Upper lobe of right lung (tissue), 1 donor: Measurements from ENCODE around the gene MAPK9. TPM values are rescaled to one million over a fixed set of nuclear protein-coding genes. Genes with fewer than 3 reads are reported as not detected.

Experiments
- ATAC-seq: fragments of 200-7000 bp; cut with Tn5 transposase; one replicate; pipeline ENCODE4 v1.9.1; 2020; ENCODE audit warnings: mild to moderate bottlenecking, moderate library complexity
- DNase-seq: peaks from one replicate; pipeline ENCODE4 v3.0.0-alpha.2; 2020
- H3K27ac ChIP-seq: fragments of 200-600 bp; one replicate; pipeline ENCODE4 v1.8.0; 2022
- H3K27me3 ChIP-seq: fragments of 200-600 bp; one replicate; pipeline ENCODE4 v1.8.0; 2022; ENCODE audit warnings: mild to moderate bottlenecking
- H3K36me3 ChIP-seq: fragments of 200-600 bp; one replicate; pipeline ENCODE4 v1.8.0; 2022
- H3K4me1 ChIP-seq: fragments of 200-600 bp; one replicate; pipeline ENCODE4 v1.8.0; 2022
- H3K4me3 ChIP-seq: fragments of 200-600 bp; one replicate; pipeline ENCODE4 v1.8.0; 2022; ENCODE audit warnings: mild to moderate bottlenecking
- H3K9me3 ChIP-seq: fragments of 200-600 bp; one replicate; pipeline ENCODE4 v1.8.0; 2022
- intact Hi-C: fragments of 100-400 bp; cut with DNase I; formaldehyde crosslinking; loops from one replicate; pipeline ENCODE4 v1.11.0; 2022
- total RNA-seq: library from RNA; stranded (reverse); fragmentation: NEBNext Ultra II Directional; extraction: Animal tissue kit (Norgen Biotek cat#: 25700); gene quantifications from one replicate; pipeline ENCODE4 v1.2.1, GENCODE V29; 2021
- TF ChIP-seq, protein P1 (sequence below): fragments of 200-600 bp; IDR thresholded peaks from one replicate; pipeline ENCODE4 v1.8.0; 2022; ENCODE audit warnings: antibody characterized with exemption
- donor health status: DM: no; HTN: yes; CAD: no; lungs with severe emphysema.

Gene MAPK9
- total RNA-seq, 1 donor from 2014 or later: 39.5 TPM

DNA sequence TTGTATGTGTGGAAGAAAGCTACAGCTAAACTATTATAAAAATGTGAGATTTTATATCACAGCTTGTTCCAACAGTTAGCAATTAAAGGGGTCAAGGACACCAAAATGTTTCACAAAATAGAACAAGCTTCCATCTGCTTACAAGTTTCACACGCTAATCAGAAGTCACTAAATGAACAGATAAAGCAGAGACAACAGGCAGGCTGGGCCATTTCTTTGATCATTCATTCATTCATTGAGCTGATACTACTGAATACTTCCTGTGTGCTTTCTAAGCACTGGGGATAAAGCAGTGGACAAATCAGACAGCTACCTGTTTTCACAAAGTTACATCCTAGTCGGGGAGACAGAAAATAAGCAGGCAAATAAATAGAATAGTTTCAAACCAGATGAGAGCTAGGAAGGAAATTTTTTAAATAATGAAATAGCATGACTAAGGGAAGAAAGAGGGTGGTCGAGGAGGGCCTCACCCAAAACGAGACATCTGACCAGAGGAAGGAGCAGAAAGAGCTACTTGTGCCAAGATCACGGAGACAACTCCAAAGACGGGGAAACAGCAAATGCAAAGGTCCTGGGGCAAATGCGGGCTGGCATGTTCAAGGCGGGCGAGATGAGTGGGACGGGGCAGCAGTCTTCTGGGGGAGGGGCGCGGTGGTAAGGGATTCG is 1.2 kb downstream of the MAPK9 start:
- TF ChIP-seq, protein P1, sequence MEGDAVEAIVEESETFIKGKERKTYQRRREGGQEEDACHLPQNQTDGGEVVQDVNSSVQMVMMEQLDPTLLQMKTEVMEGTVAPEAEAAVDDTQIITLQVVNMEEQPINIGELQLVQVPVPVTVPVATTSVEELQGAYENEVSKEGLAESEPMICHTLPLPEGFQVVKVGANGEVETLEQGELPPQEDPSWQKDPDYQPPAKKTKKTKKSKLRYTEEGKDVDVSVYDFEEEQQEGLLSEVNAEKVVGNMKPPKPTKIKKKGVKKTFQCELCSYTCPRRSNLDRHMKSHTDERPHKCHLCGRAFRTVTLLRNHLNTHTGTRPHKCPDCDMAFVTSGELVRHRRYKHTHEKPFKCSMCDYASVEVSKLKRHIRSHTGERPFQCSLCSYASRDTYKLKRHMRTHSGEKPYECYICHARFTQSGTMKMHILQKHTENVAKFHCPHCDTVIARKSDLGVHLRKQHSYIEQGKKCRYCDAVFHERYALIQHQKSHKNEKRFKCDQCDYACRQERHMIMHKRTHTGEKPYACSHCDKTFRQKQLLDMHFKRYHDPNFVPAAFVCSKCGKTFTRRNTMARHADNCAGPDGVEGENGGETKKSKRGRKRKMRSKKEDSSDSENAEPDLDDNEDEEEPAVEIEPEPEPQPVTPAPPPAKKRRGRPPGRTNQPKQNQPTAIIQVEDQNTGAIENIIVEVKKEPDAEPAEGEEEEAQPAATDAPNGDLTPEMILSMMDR: no peak
- peak overlapping the region; percentile 65 for H3K4me3 ChIP-seq
- H3K36me3 ChIP-seq: peaks cover 4% of the 10 kb centered on the region
- ATAC-seq (no peak), DNase-seq (no peak)
- H3K9me3 ChIP-seq: no peaks in the 10 kb centered on the region
- peaks cover 17% of the 10 kb centered on the region for H3K4me1 ChIP-seq
- no peak overlapping the region for H3K27ac ChIP-seq
- intact Hi-C loops: loop anchor here (5.0 kb wide), 1 partner anchor 182 kb away; no protein-coding TSS in a partner anchor
- H3K27me3 ChIP-seq: no peaks in the 10 kb centered on the region

DNA sequence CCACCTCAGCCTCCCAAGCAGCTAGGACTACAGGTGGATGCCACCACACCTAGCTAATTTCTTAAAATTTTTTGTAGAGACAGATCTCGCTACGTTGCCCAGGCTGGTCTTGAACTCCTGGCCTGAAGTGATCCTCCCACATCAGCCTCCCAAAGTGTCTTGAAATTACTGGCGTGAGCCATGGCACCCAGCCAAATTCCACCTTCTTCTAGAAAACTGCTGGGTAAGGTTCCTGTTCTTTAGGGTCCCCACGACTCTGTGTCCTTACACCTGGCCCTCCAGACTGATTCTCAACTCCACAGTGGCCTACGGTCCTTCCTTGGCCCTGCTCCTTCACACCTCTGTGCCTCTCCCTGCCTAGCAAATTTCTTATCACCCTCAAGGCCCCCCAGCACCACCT is 1.9 kb downstream of the MAPK9 start:
- no peak overlapping the region for H3K27ac ChIP-seq
- ATAC-seq (no peak), DNase-seq (no peak)
- peaks cover 19% of the 10 kb centered on the region for H3K4me1 ChIP-seq
- H3K36me3 ChIP-seq: peaks cover 4% of the 10 kb centered on the region
- no peak overlapping the region for H3K4me3 ChIP-seq
- intact Hi-C loops: loop anchor here (5.0 kb wide), 1 partner anchor 182 kb away; no protein-coding TSS in a partner anchor
- H3K9me3 ChIP-seq: no peaks in the 10 kb centered on the region
- TF ChIP-seq, protein P1: no peak
- no peaks in the 10 kb centered on the region for H3K27me3 ChIP-seq

DNA sequence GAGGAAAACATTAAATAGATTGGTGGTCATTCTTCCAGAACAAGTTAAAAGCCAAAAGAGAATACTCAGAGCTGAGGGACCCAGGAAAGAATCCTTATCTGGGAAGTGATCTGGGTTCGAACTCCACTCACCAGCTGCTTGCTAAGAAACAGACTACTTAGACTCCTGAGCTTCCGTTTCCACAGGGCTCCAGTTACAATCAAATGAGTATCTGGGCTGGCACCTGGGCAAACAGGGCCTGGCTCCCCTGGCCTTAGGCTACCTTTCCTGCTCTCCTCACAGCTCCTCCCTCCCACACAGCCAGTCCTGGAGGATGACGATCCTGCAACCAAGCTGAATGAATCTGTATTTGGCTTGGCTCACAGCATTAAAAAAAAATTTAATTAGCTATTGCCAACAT is 2.5 kb downstream of the MAPK9 start:
- no peak overlapping the region for H3K27ac ChIP-seq
- no peaks in the 10 kb centered on the region for H3K27me3 ChIP-seq
- peaks cover 4% of the 10 kb centered on the region for H3K36me3 ChIP-seq
- TF ChIP-seq, protein P1: no peak
- H3K9me3 ChIP-seq: no peaks in the 10 kb centered on the region
- H3K4me1 ChIP-seq: peaks cover 22% of the 10 kb centered on the region
- intact Hi-C loops: no loop called here
- H3K4me3 ChIP-seq: no peak overlapping the region
- DNase-seq (no peak), ATAC-seq (no peak)

DNA sequence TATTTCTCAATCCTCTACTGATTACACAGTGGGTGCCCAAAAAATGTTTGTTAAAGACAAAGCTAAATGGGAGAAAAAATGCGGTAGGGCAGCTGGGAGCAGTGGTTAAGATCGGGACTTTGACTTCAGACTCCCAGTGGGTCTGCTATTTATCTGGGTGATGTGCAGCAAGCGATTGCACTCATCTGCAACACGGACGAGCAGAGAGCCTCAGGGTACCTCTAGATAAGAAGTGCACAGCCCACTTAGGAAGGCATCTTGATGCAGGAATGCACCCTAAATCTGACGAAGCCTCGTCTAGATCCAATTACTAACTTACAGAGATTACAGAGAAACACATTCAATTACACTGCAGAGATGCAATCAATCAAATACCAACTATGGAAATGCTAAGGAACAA is 4.0 kb downstream of the MAPK9 start:
- Histone ChIP-seq H3K27me3 (no peaks in the 10 kb centered on the region), H3K9me3 (no peaks in the 10 kb centered on the region), H3K27ac (no peak overlapping the region), H3K4me1 (peaks cover 18% of the 10 kb centered on the region), H3K36me3 (peaks cover 4% of the 10 kb centered on the region), H3K4me3 (no peak overlapping the region)
- intact Hi-C loops: no loop called here
- DNase-seq: no peak
- ATAC-seq: no peak
- TF ChIP-seq, protein P1: no peak

DNA sequence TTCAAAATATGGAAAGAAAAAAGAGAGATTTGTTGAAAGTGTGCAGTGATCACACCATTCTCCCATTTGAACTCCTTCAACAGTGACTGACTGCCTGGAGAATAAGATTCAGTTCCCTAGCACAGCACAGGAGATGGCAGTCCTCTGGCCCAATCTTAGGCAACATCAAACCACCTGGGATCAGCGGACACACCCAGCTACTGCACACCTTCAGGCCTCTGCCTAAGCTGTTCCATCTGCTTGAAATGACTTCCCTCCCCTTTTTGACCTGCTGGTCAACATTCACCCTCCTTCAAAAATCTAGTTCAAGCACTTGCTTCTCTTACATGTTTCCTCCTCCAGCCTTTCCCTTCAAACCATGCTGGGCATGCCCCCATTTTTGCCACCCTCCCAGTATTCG is 4.5 kb downstream of the MAPK9 start:
- no peaks in the 10 kb centered on the region for H3K27me3 ChIP-seq
- ATAC-seq: peak; percentile 5
- H3K4me1 ChIP-seq: peaks cover 18% of the 10 kb centered on the region
- TF ChIP-seq, protein P1: no peak
- peaks cover 4% of the 10 kb centered on the region for H3K36me3 ChIP-seq
- H3K27ac ChIP-seq: no peak overlapping the region
- no peak for DNase-seq
- intact Hi-C loops: no loop called here
- H3K4me3 ChIP-seq: no peak overlapping the region
- no peaks in the 10 kb centered on the region for H3K9me3 ChIP-seq
